Uterus (tissue), 2 donors: ENCODE results near the gene USP20.

ENCODE experiments used
- CTCF ChIP-seq, 4 experiments: fragments of 200-600 bp in 2 of 4; fragments of 450-650 bp in 2 of 4; sonication (generic) in 2 of 4; IDR thresholded peaks; one replicate each; pipeline ENCODE4 v1.5.1; 2016 to 2019; ENCODE audit warnings: antibody characterized with exemption in 4 of 4, mild to moderate bottlenecking in 2 of 4, moderate library complexity in 1 of 4
- POLR2A ChIP-seq, 2 donors: fragments of 450-650 bp; IDR thresholded peaks; one replicate each; pipeline ENCODE4 v1.6.1; 2016; ENCODE audit warnings: antibody characterized with exemption in 2 of 2, mild to moderate bottlenecking in 1 of 2, moderate library complexity in 1 of 2

- TF ChIP-seq CTCF (IDR thresholded peaks at IDR 0.05) (no peak), POLR2A (IDR thresholded peaks at IDR 0.05) (no peak)
These were observed 56.3 kb downstream of the USP20 start for GRCh38 chr9:129891569-129891968.
